Measurements from ENCODE around the gene PRDM15. TPM values are rescaled to one million over a fixed set of nuclear protein-coding genes. Genes with fewer than 3 reads are reported as not detected.

PRDM15 gene
- total and polyA plus RNA-seq, 8 donors, result 0.92 to 44.6 (median 3.4) TPM

- intact Hi-C loops (cut with DNase I; ENCODE audit: low total_unique reads), result no loop called here
- peak overlapping the region; percentile 10 to 71 (median 65) for H3K27ac ChIP-seq
- DNase-seq, result peak; percentile 44 to 51
- peaks cover 19 to 37% (median 25%) of the 10 kb centered on the region in 4 donors for H3K4me1 ChIP-seq
- H3K27me3 ChIP-seq, result no peaks in the 10 kb centered on the region
- H3K9me3 ChIP-seq, result no peaks in the 10 kb centered on the region
- TF ChIP-seq EP300 (IDR thresholded peaks at IDR 0.05), result no peak
- TF ChIP-seq POLR2AphosphoS5 (IDR thresholded peaks at IDR 0.05), result peak in 1 of 3 donors; percentile 40
- WGBS, 5 donors, result 31 to 61% (median 51%) methylated on average over 11 of the region's 11 CpGs
- H3K36me3 ChIP-seq, result no peaks in the 10 kb centered on the region
- H3K4me3 ChIP-seq, result no peak overlapping the region
These were observed 12.8 kb downstream of the PRDM15 start for GRCh38 chr21:41866274-41866809.

- TF ChIP-seq EP300 (IDR thresholded peaks at IDR 0.05), result no peak
- no peak for TF ChIP-seq POLR2A (IDR thresholded peaks at IDR 0.05)
- TF ChIP-seq CTCF (IDR thresholded peaks at IDR 0.05), result no peak
- no peak for TF ChIP-seq POLR2AphosphoS5 (IDR thresholded peaks at IDR 0.05)
- intact Hi-C loops (cut with DNase I; ENCODE audit: low total_unique reads), result no loop called here
- Histone ChIP-seq H3K4me3 (no peak overlapping the region), H3K36me3 (no peaks in the 10 kb centered on the region), H3K9me3 (no peaks in the 10 kb centered on the region), H3K27me3 (no peaks in the 10 kb centered on the region), H3K27ac (peak overlapping the region in 4 of 5 donors; percentile 54 to 71 (median 66)), H3K4me1 (peaks cover 19 to 37% (median 25%) of the 10 kb centered on the region in 4 donors)
- WGBS, 5 donors, result 57 to 76% (median 69%) methylated on average over 15 of the region's 15 CpGs
- DNase-seq, result peak in 1 of 2 donors; percentile 34
These were observed 14.0 kb downstream of the PRDM15 start for GRCh38 chr21:41865002-41865777.

GRCh38 chr21:41864311-41865001 lies 14.7 kb downstream of the PRDM15 start:
- DNase-seq, result no peak
- Histone ChIP-seq H3K27me3 (no peaks in the 10 kb centered on the region), H3K4me3 (no peak overlapping the region), H3K27ac (no peak overlapping the region), H3K36me3 (peaks cover 0 to 6% (median 4%) of the 10 kb centered on the region in 4 donors), H3K4me1 (peaks cover 19 to 37% (median 25%) of the 10 kb centered on the region in 4 donors), H3K9me3 (no peaks in the 10 kb centered on the region)
- intact Hi-C loops (cut with DNase I; ENCODE audit: low total_unique reads), result no loop called here
- WGBS, 5 donors, result 89 to 97% (median 96%) methylated on average over 10 of the region's 10 CpGs
- TF ChIP-seq POLR2A (IDR thresholded peaks at IDR 0.05) (no peak), CTCF (IDR thresholded peaks at IDR 0.05) (no peak), EP300 (IDR thresholded peaks at IDR 0.05) (no peak)

GRCh38 chr21:41863439-41863740 lies 15.8 kb downstream of the PRDM15 start:
- Histone ChIP-seq H3K27ac (peak overlapping the region in 1 of 5 donors; percentile 10), H3K9me3 (no peaks in the 10 kb centered on the region), H3K4me1 (peaks cover 19 to 37% (median 25%) of the 10 kb centered on the region in 4 donors), H3K27me3 (no peaks in the 10 kb centered on the region), H3K36me3 (peaks cover 5 to 16% (median 15%) of the 10 kb centered on the region in 4 donors), H3K4me3 (no peak overlapping the region)
- intact Hi-C loops (cut with DNase I; ENCODE audit: low total_unique reads), result no loop called here
- 78 to 86% (median 81%) methylated on average over 4 of the region's 4 CpGs for WGBS, 5 donors
- no peak for TF ChIP-seq POLR2AphosphoS5 (IDR thresholded peaks at IDR 0.05)
- TF ChIP-seq EP300 (IDR thresholded peaks at IDR 0.05), result no peak
- no peak for TF ChIP-seq CTCF (IDR thresholded peaks at IDR 0.05)
- TF ChIP-seq POLR2A (IDR thresholded peaks at IDR 0.05), result no peak
- no peak for DNase-seq

All from stomach (tissue), 9 donors.